Globus pallidus (tissue), 1 donor: ENCODE data around the gene ASIC1.

Source experiments
- DNase-seq: peaks from one replicate; pipeline ENCODE4 v3.0.0-alpha.2; 2015; ENCODE audit warnings: low spot score

The ASIC1 gene

GRCh38 chr12:50085615-50086072 is 28.2 kb downstream of the ASIC1 start:
- DNase-seq = no peak

- no peak for DNase-seq
Measured at GRCh38 chr12:50086148-50086547, 28.8 kb downstream of the ASIC1 start.

DNA sequence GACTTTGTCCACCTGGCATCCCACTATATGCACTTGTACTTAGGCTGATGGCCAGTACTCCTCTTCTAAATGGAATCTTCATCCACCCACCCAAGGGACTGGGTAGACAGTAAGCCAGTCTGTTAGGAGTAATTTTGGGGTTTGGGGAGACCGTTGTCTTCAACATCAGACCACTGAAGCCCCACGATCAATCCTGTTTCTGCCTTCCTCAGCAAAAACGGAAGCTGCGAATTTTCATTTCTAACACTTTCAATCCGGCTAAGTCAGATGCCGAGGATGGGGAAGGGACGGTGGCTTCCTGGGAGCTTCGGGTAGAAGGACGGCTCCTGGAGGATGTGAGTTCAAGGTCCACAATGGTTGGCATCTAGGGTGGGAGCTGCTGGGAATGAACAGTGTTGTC is 29.8 kb downstream of the ASIC1 start:
- no peak for DNase-seq

- DNase-seq = no peak
Measured at GRCh38 chr12:50087995-50088394, 30.6 kb downstream of the ASIC1 start.

GRCh38 chr12:50088577-50089335 is 31.4 kb downstream of the ASIC1 start:
- no peak for DNase-seq

DNA sequence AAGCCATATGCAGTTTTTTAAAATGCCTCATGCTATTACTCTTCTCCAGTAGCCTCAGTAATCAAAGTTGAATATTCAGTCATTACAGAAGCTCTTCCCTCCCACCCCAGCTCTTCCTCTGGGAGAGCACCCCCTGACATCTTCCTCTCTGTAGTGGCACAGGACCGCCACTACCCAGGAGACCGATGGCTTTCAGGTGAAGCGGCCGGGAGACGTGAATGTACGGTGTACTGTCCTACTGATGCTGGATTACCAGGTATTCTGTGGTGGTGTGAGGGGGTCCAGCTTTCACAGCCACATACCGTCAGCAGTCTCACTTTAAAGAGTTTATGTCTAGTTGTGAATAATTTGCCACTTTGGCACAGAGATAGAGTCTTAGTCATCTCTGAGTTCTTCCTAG is 32.3 kb downstream of the ASIC1 start:
- DNase-seq = no peak

- DNase-seq = no peak
Measured at GRCh38 chr12:50090391-50090790, 33.0 kb downstream of the ASIC1 start.

DNA sequence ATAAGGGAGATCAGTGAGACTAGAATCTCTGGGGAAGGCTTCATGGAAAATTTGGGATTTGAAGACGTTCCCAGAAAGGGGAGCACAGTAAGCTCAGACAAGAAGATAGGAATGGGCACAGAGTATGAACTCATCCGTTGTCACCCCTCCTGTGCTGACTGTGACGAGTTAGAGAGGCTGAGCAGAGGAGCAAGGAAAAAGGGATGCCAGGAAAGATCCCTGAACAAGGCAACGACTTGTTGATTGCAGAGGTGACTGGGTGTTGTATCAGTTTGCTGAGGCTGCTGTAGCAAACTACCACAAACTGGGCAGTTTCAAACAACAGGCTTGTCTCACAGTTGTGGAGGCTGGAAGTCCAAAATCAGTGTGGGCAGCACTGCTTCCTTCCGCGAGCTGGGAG is 40.6 kb downstream of the ASIC1 start:
- no peak for DNase-seq

- no peak for DNase-seq
Measured at GRCh38 chr12:50099302-50100008, 42.1 kb downstream of the ASIC1 start.

DNA sequence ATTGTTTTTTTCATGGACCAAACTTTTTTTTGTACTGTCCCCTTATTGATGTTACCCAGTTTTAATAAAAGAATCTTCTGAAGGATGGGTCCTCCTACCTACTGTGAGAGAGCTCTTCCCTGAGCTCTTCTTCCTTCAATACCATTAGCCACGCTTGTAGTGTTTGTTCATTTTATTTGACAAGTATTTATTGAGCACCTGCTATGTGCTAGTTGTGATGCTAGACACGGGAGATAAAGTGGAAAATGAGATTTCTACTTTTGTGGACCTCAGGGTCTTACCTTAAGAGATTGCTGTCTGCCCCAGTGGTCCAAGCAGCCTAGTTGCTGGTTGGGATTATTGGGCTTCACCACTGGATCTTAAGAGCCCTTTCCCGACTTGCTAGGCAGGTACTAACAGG is 43.2 kb downstream of the ASIC1 start:
- DNase-seq = no peak

- DNase-seq = peak; percentile 49
Measured at GRCh38 chr12:50101663-50102062, 44.3 kb downstream of the ASIC1 start.

- peak; percentile 86 for DNase-seq
Measured at GRCh38 chr12:50102131-50102531, 44.7 kb downstream of the ASIC1 start.

GRCh38 chr12:50102646-50103309 is 45.4 kb downstream of the ASIC1 start:
- peak; percentile 14 for DNase-seq

DNA sequence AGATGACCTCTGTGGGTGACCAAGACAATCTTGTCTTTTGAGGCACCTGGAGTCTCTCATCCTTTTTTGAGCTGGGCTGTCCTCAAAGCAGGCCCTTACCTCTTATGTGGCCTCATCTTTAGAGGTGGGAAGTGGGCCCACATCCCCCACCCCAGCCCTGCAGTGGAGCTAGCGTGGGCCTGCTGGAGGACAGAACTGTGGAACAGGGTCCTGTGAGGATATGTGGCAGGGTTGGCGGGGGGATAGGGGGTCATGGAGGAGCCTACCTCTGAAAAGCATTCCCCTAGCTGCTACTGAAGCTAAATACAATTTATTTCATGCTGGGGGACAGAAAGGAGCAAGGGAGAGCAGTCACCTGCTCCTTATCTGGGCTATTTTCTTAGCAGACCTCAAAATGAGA is 46.0 kb downstream of the ASIC1 start:
- DNase-seq = peak; percentile 15

DNA sequence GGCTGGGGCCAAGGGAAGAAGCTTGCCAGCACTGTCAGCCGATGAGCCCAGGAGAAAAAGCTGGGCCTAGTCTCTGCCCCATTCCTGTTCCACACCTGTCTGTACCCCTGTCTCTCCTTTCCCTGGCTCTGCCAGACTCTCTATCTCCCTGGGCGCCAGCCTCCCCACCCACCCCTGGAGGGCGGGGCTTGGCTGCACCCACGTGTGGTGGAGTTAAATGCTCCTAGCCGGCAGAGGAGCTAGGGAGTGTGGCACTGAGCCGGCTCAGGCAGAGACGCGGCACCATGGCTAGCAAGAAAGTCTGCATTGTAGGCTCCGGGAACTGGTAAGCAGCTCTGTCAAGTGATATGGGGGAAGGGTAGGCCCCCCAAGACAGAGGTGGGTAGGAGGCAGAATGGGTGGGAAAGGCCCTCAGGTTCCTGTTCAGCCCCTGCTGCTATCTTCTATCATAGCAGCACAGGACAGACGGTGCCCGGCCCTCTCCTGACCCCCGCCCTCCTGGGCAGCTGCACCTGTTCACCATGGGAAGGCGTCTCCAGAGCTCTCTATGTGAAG is 46.4 kb downstream of the ASIC1 start, which contains the start of gene GPD1:
Gene GPD1, plus strand, starts transcription at position 242 of the 555 bp plus-strand sequence. Its CDS starts 43 bp downstream, at position 285.
- peak; percentile 76 for DNase-seq

GRCh38 chr12:50104417-50105366 is 47.3 kb downstream of the ASIC1 start:
- DNase-seq = peak; percentile 30

DNA sequence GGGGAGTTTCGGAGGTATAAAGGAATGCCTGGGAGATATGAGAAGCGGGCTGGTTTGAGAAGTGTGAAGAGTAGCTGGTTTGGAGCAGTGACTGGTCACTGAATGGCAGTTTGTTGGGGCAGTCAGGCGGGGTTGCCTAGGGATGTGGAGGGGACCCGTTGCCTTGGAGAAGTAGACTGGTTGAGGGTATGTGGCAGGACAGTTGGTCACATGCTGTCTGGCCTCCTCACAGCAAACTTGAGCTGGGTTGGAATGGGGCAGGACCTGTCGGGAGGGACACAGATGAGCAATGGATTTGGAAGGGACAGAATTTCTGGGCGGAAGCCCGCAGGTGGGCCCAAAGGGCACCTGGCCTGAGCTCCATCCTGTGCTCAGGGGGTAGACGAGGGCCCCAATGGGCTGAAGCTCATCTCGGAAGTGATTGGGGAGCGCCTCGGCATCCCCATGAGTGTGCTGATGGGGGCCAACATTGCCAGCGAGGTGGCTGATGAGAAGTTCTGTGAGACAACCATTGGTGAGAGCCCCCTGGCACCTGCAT is 48.6 kb downstream of the ASIC1 start:
- peak; percentile 20 for DNase-seq

DNA sequence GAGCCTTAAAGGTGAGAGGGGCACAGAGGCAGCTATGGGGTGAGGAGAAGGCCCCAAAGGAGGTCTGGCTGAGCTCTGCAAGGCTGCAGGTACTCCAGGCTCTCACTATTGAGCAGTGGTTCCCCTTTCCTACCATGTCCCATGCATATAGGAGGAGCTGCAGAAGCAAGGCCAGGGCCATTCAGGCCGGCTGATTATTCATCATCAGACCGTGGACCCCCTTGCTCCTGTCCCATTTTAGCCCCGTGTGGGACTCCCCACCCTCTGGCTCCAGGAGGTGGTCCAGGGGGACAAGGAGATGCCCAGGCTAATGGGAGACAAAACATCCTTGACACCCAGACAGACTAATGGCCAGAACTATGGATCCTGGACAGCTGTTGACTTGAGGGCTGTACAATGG is 49.5 kb downstream of the ASIC1 start:
- no peak for DNase-seq

DNA sequence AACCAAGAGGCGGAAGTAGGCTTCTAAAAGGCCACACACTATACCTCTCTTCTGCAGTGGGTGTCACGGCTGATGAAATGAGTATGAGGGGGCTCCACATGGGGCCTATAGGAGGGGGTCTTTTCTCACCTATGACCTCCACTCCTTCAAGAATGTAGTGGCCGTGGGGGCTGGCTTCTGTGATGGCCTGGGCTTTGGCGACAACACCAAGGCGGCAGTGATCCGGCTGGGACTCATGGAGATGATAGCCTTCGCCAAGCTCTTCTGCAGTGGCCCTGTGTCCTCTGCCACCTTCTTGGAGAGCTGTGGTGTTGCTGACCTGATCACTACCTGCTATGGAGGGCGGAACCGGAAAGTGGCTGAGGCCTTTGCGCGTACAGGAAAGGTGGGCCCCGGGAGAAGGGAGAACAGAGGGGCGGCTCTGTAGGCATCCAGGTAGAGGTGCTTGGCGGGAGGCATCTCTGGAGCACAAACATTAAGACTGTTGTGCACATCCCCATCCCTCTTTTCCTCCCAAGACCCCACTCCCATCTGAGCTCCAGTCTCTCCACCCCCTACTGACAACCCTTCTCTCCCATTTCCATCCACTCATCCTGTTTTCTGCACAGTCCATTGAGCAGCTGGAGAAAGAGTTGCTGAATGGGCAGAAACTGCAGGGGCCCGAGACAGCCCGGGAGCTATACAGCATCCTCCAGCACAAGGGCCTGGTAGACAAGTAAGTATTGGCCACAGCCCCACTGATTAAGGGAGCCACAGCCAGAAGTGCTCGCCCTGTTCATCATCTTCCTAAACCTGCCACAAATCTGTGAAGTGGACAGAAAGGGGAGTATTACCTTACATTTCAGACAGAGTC is 50.2 kb downstream of the ASIC1 start:
- DNase-seq = no peak

DNA sequence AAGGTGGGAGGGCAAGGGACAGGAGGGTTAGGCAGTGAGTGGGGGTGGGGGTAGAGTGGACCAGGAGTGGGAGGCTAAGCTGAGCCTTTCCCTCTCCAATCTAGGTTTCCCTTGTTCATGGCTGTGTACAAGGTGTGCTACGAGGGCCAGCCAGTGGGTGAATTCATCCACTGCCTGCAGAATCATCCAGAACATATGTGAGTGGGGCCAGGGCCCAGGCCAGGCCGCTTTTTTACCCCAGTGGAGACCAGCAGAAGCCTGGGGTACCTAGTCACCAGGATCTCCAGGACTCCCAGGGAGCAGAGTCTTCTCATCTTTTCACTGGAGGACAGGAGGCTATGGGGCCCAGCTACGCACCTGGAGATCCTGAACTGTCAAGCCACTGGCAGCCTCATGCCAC is 51.9 kb downstream of the ASIC1 start:
- DNase-seq = no peak
